Loucy (cell line): ENCODE measurements around the gene DGKB.

Experiments
- H2AFZ ChIP-seq: fragments of 200-600 bp; sonication (generic); 2 replicates; pipeline ENCODE4 v1.6.0; 2016; ENCODE audit warnings: antibody characterized with exemption, mild to moderate bottlenecking, low read length, moderate library complexity
- H3F3A ChIP-seq: fragments of 200-600 bp; 2 replicates; pipeline ENCODE4 v1.6.0; 2016; ENCODE audit warnings: antibody characterized with exemption, low read depth, mild to moderate bottlenecking
- H3K27me3 ChIP-seq: fragments of 200-600 bp; sonication (generic); 2 replicates; pipeline ENCODE4 v1.6.1; 2014; ENCODE audit warnings: low read length, mild to moderate bottlenecking; ENCODE audit not compliant: insufficient read depth, poor library complexity, severe bottlenecking
- H3K36me3 ChIP-seq: fragments of 200-600 bp; sonication (generic); 2 replicates; pipeline ENCODE4 v1.6.1; 2016; ENCODE audit warnings: low read length; ENCODE audit not compliant: insufficient read depth
- H3K4me1 ChIP-seq: fragments of 200-600 bp; sonication (generic); 2 replicates; pipeline ENCODE4 v1.5.1; 2014; ENCODE audit warnings: low read length, mild to moderate bottlenecking; ENCODE audit not compliant: insufficient read depth, poor library complexity, severe bottlenecking
- H3K4me2 ChIP-seq: fragments of 200-600 bp; sonication (generic); 2 replicates; pipeline ENCODE4 v1.6.0; 2014; ENCODE audit warnings: antibody characterized with exemption, low read length, low read depth, mild to moderate bottlenecking; ENCODE audit not compliant: poor library complexity, severe bottlenecking
- H3K4me3 ChIP-seq: fragments of 200-600 bp; sonication (generic); 2 replicates; pipeline ENCODE4 v1.5.1; 2014; ENCODE audit warnings: low read length, mild to moderate bottlenecking, mixed read lengths; ENCODE audit not compliant: poor library complexity, severe bottlenecking
- H3K79me2 ChIP-seq: fragments of 200-600 bp; sonication (generic); 2 replicates; pipeline ENCODE4 v1.6.1; 2014; ENCODE audit warnings: low read length; ENCODE audit not compliant: insufficient read depth
- H3K9ac ChIP-seq: fragments of 200-600 bp; sonication (generic); 2 replicates; pipeline ENCODE4 v1.6.0; 2014; ENCODE audit warnings: mild to moderate bottlenecking, low read depth, low read length, moderate library complexity; ENCODE audit not compliant: poor library complexity, severe bottlenecking
- H3K9me2 ChIP-seq: fragments of 200-600 bp; sonication (generic); replicated peaks from 2 replicates; pipeline ENCODE4 v1.6.1; 2016; ENCODE audit warnings: low read depth, low read length, mixed read lengths
- H3K9me3 ChIP-seq: fragments of 200-600 bp; sonication (generic); 2 replicates; pipeline ENCODE4 v1.6.1; 2014; ENCODE audit warnings: mild to moderate bottlenecking, antibody characterized with exemption, low read length, low read depth; ENCODE audit not compliant: insufficient read depth
- H4K20me1 ChIP-seq: fragments of 200-600 bp; sonication (generic); 2 replicates; pipeline ENCODE4 v1.6.0; 2014; ENCODE audit warnings: antibody characterized with exemption, low read length, mild to moderate bottlenecking; ENCODE audit not compliant: insufficient read depth, poor library complexity, severe bottlenecking
- EZH2phosphoT487 ChIP-seq: fragments of 200-600 bp; IDR thresholded peaks from 2 replicates; pipeline ENCODE4 v1.6.1; 2018; ENCODE audit warnings: antibody characterized with exemption, mild to moderate bottlenecking, moderate library complexity, borderline replicate concordance
- TF ChIP-seq, protein P1 (sequence below): fragments of 200-600 bp; sonication (generic); conservative IDR thresholded peaks from 2 replicates; pipeline ENCODE4 v1.5.1; 2014; ENCODE audit warnings: mild to moderate bottlenecking, antibody characterized with exemption, low read length

DGKB gene

DNA sequence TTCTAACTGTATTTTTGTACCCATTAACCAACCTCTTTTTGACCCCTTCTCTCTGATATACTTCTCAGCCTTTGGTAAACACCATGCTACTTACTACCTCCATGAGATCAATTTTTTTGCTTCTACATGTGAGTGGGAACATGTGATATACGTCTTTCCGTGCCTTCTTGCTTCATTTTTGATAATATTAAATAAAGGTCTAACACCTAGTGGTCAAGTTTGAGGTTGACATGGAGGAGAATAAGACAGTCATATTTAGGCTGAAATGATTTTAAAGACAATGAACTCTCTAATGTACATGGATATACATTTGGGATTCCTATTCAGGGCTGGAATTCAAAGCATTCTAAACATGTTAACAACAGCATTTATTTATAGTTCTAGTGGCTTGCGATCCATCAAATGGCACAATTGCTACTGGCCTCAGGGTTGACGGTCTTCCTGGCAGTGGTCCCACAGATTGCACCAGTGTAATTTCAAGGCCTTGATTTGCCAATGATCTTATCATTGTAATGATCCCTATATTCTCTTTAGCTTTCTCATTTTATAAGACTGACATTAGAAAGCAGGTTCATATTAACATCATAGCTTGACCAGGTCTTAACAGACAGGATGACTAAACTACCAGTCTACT, 597.2 kb downstream of the DGKB start:
- Histone ChIP-seq H3K4me2 (no peak overlapping the region), H3K9me3 (no peaks in the 10 kb centered on the region), H3K27me3 (no peaks in the 10 kb centered on the region), H3K4me1 (no peaks in the 10 kb centered on the region), H2AFZ (no peak overlapping the region), H4K20me1 (no peaks in the 10 kb centered on the region), H3K9me2 (no peaks in the 10 kb centered on the region), H3K4me3 (no peak overlapping the region), H3K36me3 (no peaks in the 10 kb centered on the region), H3K79me2 (no peaks in the 10 kb centered on the region), H3K9ac (no peak overlapping the region), H3F3A (no peaks in the 10 kb centered on the region)
- no peak for TF ChIP-seq EZH2phosphoT487
- TF ChIP-seq, protein P1, sequence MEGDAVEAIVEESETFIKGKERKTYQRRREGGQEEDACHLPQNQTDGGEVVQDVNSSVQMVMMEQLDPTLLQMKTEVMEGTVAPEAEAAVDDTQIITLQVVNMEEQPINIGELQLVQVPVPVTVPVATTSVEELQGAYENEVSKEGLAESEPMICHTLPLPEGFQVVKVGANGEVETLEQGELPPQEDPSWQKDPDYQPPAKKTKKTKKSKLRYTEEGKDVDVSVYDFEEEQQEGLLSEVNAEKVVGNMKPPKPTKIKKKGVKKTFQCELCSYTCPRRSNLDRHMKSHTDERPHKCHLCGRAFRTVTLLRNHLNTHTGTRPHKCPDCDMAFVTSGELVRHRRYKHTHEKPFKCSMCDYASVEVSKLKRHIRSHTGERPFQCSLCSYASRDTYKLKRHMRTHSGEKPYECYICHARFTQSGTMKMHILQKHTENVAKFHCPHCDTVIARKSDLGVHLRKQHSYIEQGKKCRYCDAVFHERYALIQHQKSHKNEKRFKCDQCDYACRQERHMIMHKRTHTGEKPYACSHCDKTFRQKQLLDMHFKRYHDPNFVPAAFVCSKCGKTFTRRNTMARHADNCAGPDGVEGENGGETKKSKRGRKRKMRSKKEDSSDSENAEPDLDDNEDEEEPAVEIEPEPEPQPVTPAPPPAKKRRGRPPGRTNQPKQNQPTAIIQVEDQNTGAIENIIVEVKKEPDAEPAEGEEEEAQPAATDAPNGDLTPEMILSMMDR: no peak

DNA sequence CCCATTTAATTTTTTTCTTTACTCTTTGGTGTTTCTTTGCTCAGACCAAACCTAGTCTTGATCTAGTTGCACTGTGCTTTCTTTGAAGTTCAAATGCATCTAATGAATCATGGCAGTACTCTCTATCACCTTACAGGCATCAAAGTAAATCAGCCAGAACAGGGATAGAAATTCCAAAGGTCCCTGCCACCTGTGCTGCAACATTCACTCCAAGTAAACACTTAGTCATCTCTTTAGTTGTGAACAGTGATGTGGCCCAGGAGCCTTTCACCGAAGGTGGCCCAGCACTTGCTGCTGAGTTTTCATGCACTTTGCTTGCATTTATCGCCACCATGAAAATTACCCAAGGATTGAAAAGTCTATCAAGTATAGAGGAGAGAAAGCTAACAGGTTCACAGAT, 599.0 kb downstream of the DGKB start:
- no peaks in the 10 kb centered on the region for H4K20me1 ChIP-seq
- no peak for TF ChIP-seq EZH2phosphoT487
- TF ChIP-seq, protein P1: no peak
- H3K9me2 ChIP-seq: no peaks in the 10 kb centered on the region
- no peaks in the 10 kb centered on the region for H3K79me2 ChIP-seq
- no peak overlapping the region for H3K4me3 ChIP-seq
- no peaks in the 10 kb centered on the region for H3F3A ChIP-seq
- no peaks in the 10 kb centered on the region for H3K36me3 ChIP-seq
- no peak overlapping the region for H2AFZ ChIP-seq
- no peaks in the 10 kb centered on the region for H3K9me3 ChIP-seq
- H3K4me2 ChIP-seq: no peak overlapping the region
- no peaks in the 10 kb centered on the region for H3K27me3 ChIP-seq
- no peak overlapping the region for H3K9ac ChIP-seq
- H3K4me1 ChIP-seq: no peaks in the 10 kb centered on the region

DNA sequence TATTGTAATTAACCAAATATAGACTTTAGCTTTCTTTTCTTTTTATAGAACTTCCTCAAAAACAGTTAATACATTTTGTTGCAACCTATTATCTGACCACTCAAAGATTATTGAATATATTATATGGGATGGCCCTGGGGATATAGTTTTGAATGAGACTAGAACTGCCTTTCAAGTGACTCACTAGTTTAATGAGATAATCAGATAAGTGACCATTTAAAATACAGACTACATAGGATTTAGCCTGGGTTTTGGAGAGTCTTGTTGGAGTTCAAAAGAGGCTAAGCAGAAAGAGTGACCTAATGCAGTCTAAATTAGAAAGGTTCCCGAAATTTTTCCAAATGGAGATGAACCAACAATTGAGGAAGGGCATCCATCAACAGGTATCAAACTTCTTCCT, 607.9 kb downstream of the DGKB start:
- Histone ChIP-seq H4K20me1 (no peaks in the 10 kb centered on the region), H3K4me2 (no peak overlapping the region), H2AFZ (no peak overlapping the region), H3K79me2 (no peaks in the 10 kb centered on the region), H3K9me2 (no peaks in the 10 kb centered on the region), H3K9ac (no peak overlapping the region), H3K27me3 (no peaks in the 10 kb centered on the region), H3K9me3 (no peaks in the 10 kb centered on the region), H3F3A (no peaks in the 10 kb centered on the region), H3K4me3 (no peak overlapping the region), H3K36me3 (no peaks in the 10 kb centered on the region), H3K4me1 (no peaks in the 10 kb centered on the region)
- TF ChIP-seq EZH2phosphoT487: no peak
- TF ChIP-seq, protein P1: no peak
